Omental fat pad (tissue), 4 donors: ENCODE data around the gene RNF214. TPM values are rescaled to one million over a fixed set of nuclear protein-coding genes. Genes with fewer than 3 reads are reported as not detected.

Source experiments
- ATAC-seq: fragments of 150-250 bp; one replicate; pipeline ENCODE4 v1.9.1; 2016; ENCODE audit warnings: mild to moderate bottlenecking, moderate library complexity; ENCODE audit not compliant: low FRiP score
- DNase-seq: peaks from one replicate; pipeline ENCODE4 v3.0.0-alpha.2; 2019; ENCODE audit warnings: low spot score
- CTCF ChIP-seq, 3 donors: fragments of 450-650 bp; IDR thresholded peaks; one replicate each; pipeline ENCODE4 v1.5.1; 2016 to 2017; ENCODE audit warnings: antibody characterized with exemption in 3 of 3, mild to moderate bottlenecking in 3 of 3, moderate library complexity in 2 of 3
- total RNA-seq, 4 donors: library from RNA; depleted of rRNA; stranded (reverse); fragments of >200 nt; gene quantifications; one replicate each; pipeline ENCODE4 v1.1.0, GENCODE V29; 2016

The RNF214 gene
- total RNA-seq, 4 donors from 2014 or later = 7.7 to 12.1 (median 9.8) TPM

DNA sequence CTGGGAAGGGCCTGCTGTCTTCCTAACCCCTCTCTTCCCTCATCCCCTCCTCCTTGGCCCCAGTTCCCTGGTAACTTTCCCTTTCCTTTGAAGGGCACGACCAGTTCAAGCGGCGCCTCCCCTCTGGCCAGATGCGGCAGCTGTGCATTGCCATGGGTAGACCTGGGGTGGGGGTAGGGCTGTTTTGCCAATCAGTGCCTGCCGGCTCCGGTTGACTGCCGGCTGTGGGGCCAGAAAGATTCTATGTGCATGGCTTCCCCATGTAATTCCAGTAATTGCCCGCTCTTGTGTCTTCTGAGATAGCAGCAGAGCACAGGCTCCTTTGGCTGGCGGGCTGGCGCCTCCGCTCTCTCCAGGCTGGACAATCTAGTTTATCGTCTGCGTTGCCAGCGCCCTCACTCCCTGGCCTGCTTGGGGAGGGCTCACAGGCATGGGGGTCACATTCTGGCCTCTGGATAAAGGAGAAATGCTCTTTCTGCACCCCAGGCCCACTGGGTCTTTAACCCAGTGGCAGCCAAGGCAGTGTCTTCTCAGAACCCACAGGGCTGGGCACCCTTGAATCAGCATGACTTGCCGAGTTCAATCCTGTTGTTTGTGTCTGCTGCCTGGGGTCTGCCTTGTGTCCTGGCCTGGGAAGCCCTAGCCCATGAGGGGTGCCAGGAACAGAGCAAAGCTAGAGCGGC, 44.5 kb upstream of the RNF214 start:
- ATAC-seq (no peak), DNase-seq (peak; percentile 17)
- no peak for TF ChIP-seq CTCF (IDR thresholded peaks at IDR 0.05)

DNA sequence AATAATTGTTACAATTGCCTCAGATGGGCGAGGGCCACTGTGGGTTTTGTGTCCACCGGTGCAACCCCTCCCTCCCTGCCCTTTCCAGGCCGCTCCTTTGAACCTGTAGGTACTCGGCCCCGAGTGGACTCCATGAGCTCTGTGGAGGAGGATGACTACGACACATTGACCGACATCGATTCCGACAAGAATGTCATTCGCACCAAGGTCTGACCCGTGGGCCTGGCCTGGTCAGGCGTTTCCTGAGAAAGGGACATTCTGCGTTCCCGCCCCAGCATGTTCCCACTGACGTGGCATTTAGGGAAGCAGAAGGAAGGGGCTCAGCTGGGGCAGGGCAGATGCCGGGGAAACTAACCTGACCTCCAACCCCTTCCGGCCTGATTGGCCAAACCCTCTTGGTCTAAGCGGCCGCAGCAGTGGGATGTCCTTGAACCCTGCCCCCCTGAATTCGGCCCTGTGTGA, 43.8 kb upstream of the RNF214 start:
- peak; percentile 22 for DNase-seq
- no peak for TF ChIP-seq CTCF (IDR thresholded peaks at IDR 0.05)

DNA sequence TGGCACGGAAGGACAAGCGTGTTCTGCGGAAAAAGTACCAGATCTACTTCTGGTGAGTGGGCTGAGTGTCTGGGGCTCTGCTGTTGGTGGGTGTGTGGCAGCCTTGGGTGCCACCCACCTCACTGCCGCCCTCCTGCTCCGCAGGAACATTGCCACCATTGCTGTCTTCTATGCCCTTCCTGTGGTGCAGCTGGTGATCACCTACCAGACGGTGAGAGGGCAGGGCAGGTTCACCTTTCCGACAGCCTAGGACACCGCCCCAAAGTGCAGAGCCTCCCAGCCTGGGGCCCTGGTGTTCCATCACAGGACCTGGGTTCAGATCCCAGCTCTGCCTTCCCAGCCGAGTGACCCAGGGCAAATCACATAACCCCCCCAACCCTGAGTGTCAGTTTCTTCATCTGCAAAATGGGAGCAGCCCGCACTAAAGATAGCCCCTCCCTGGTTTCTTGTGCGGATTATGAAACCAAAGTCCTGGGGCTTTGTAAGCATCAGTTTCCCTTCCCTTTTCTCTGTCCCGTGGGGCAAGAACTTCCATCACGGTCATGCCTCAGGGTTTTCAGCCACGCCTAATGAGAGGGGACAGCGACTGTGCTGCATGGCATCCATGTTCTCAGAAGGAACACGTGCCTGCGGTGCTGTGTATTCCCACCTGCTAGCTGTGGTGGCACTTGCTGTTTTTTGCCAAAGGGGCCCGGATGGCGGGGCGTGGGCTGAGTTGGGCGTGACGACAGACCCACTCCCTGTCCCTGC, 43.1 kb upstream of the RNF214 start:
- no peak for ATAC-seq
- TF ChIP-seq CTCF (IDR thresholded peaks at IDR 0.05) = no peak
- peak; percentile 20 for DNase-seq

More for the DNA sequence above, 43.8 kb upstream of the RNF214 start:
- ATAC-seq = no peak

- ATAC-seq = no peak
- TF ChIP-seq CTCF (IDR thresholded peaks at IDR 0.05) = no peak
- peak; percentile 9 for DNase-seq
Measured at GRCh38 chr11:117189941-117190544, 42.4 kb upstream of the RNF214 start.

GRCh38 chr11:117191680-117192400, 40.6 kb upstream of the RNF214 start:
- TF ChIP-seq CTCF (IDR thresholded peaks at IDR 0.05) = no peak

GRCh38 chr11:117192401-117192875, 40.0 kb upstream of the RNF214 start:
- ATAC-seq = no peak
- DNase-seq = peak; percentile 18
- no peak for TF ChIP-seq CTCF (IDR thresholded peaks at IDR 0.05)

More at GRCh38 chr11:117191680-117192400, 40.6 kb upstream of the RNF214 start:
- peak; percentile 20 for DNase-seq
- ATAC-seq = no peak
